Ovary (tissue), 9 donors: ENCODE measurements around the gene CD320. TPM values are rescaled to one million over a fixed set of nuclear protein-coding genes. Genes with fewer than 3 reads are reported as not detected.
"Not testable (repeated sequence)": the region's sequence is repeated elsewhere in the genome, so short reads cannot be mapped to it uniquely, and the experiment has no call there.

Experiments
- DNase-seq, 5 donors: peaks; one replicate each; pipeline ENCODE4 v3.0.0-alpha.2; 2019 to 2020
- H3K27ac ChIP-seq, 2 donors: fragments of 200-600 bp; one replicate each; pipeline versions ENCODE4 v1.5.1 to v1.8.0; 2019 to 2022
- H3K27me3 ChIP-seq: fragments of 200-600 bp; one replicate; pipeline ENCODE4 v1.8.0; 2022
- H3K36me3 ChIP-seq: fragments of 200-600 bp; sonication (generic); one replicate; pipeline ENCODE4 v1.5.1; 2019
- H3K4me1 ChIP-seq: one replicate; pipeline ENCODE4 v1.8.1; 2013; ENCODE audit warnings: mild to moderate bottlenecking, moderate library complexity; ENCODE audit not compliant: insufficient read depth
- H3K4me3 ChIP-seq: fragments of 200-600 bp; sonication (generic); one replicate; pipeline ENCODE4 v1.5.1; 2017
- H3K9me3 ChIP-seq, 2 donors: fragments of 200-600 bp in 1 of 2; sonication (generic) in 1 of 2; one replicate each; pipeline versions ENCODE4 v1.5.1 to v1.8.1; 2013 to 2019; ENCODE audit warnings: mild to moderate bottlenecking in 1 of 2, moderate library complexity in 1 of 2
- CTCF ChIP-seq, 3 donors: fragments of 450-650 bp in 2 of 3; fragments of 200-600 bp in 1 of 3; IDR thresholded peaks; one replicate each; pipeline versions ENCODE4 v1.5.1 to v1.8.0; 2016 to 2022; ENCODE audit warnings: antibody characterized with exemption in 3 of 3, mild to moderate bottlenecking in 1 of 3
- EP300 ChIP-seq: sonication (generic); formaldehyde crosslinking; IDR thresholded peaks from one replicate; pipeline ENCODE4 v1.6.1; 2017; ENCODE audit warnings: antibody characterized with exemption
- POLR2A ChIP-seq: fragments of 450-650 bp; IDR thresholded peaks from one replicate; pipeline ENCODE4 v1.6.1; 2017; ENCODE audit warnings: antibody characterized with exemption, mild to moderate bottlenecking, moderate library complexity
- WGBS, 3 donors: extraction: QIAGEN DNeasy Blood & Tissue Kit in 1 of 3; methylation state at CpG; one replicate each; pipeline versions ENCODE4 v1.1.5 to v1.1.7; 2013 to 2017; 5-methylcytosine and 5-hydroxymethylcytosine counted together
- intact Hi-C, 4 donors: fragments of 100-400 bp; cut with DNase I; formaldehyde crosslinking; loops; one replicate each; pipeline versions ENCODE4 v1.11.0 to v1.15.1; 2022 to 2023
- polyA plus RNA-seq, 2 donors: library from polyadenylated mRNA; stranded (reverse); fragments of 200-250 nt in 1 of 2; fragments of 350-450 nt in 1 of 2; fragmentation: Illumina TruSeq in 1 of 2; extraction: RNeasy Lipid Tissue Mini Kit (QIAGEN cat#74804) in 1 of 2; gene quantifications; one replicate each; pipeline ENCODE4 v1.2.3, GENCODE V29; 2013 to 2014
- total RNA-seq, 7 donors: library from RNA; depleted of rRNA in 2 of 7; stranded (reverse); fragments of >200 nt in 2 of 7; fragmentation: NEBNext Ultra II Directional in 3 of 7; extraction: Animal tissue kit (Norgen Biotek cat#: 25700) in 3 of 7; gene quantifications; one replicate each; pipeline versions ENCODE4 v1.1.0 to v1.2.4, GENCODE V29; 2016 to 2023
- donor health status: DM: no; HTN: no; CAD: no; lungs with moderate emphysema.
- donor health status: DM: no; HTN: no; CAD: no.
- donor health status: Bipolar disorder and iron deficiency.
- donor health status: DM: yes; HTN: yes; CAD: no.
- donor health status: DM: no; HTN: no; CAD: no.
- donor health status: DM: yes; HTN: yes; CAD: no.

The CD320 gene
- total and polyA plus RNA-seq, 9 donors, result 1.9 to 57.0 (median 34.2) TPM

GRCh38 chr19:8352134-8352827, 44.1 kb upstream of the CD320 start:
- Histone ChIP-seq H3K27ac (no peak overlapping the region), H3K36me3 (no peaks in the 10 kb centered on the region), H3K4me3 (peak overlapping the region; percentile 9), H3K4me1 (peaks cover 2% of the 10 kb centered on the region), H3K9me3 (no peaks in the 10 kb centered on the region), H3K27me3 (no peaks in the 10 kb centered on the region)
- DNase-seq, result no peak
- TF ChIP-seq CTCF (IDR thresholded peaks at IDR 0.05) (no peak), EP300 (no peak), POLR2A (no peak)
- intact Hi-C loops, result loop anchor here in 2 of 4 donors (5.0 kb wide), 2 partner anchors 45 to 155 kb away; no protein-coding TSS in a partner anchor
- WGBS, 3 donors, result 10 to 19% (median 18%) methylated on average over 10 of the region's 10 CpGs

- not testable (repeated sequence) for H3K9me3 ChIP-seq, H3K36me3 ChIP-seq, DNase-seq, H3K4me3 ChIP-seq, H3K27ac ChIP-seq, H3K4me1 ChIP-seq, H3K27me3 ChIP-seq
- intact Hi-C loops, result loop anchor here in 2 of 4 donors (5.0 kb wide), 2 partner anchors 48 to 158 kb away; no protein-coding TSS in a partner anchor
- 64 to 77% (median 69%) methylated on average over 8 of the region's 8 CpGs for whole genome bisulfite sequencing, 3 donors
Observed at GRCh38 chr19:8349629-8350372, 41.6 kb upstream of the CD320 start.

DNA sequence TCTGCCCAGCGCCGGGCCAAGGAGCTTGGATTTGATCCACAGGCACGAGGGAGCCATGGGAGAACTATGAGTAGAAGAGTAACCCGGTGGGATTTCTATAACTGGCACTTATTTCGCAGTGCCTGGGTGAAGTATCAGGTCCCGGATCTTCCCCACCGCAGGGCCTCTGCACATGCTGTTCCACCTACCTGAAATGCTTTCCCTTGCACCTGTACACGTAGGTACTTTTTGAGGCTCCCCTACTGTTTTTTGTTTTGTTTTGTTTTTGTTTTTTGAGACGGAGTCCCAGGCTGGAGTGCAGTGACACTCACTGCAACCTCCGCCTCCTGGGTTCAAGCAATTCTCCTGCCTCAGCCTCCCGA, 35.3 kb upstream of the CD320 start:
- H3K4me3 ChIP-seq, result no peak overlapping the region
- TF ChIP-seq EP300, result no peak
- H3K36me3 ChIP-seq, result no peaks in the 10 kb centered on the region
- intact Hi-C loops, result no loop called here
- H3K4me1 ChIP-seq, result peaks cover 4% of the 10 kb centered on the region
- DNase-seq, result no peak
- 34 to 41% (median 35%) methylated on average over 11 of the region's 11 CpGs for WGBS, 3 donors
- no peaks in the 10 kb centered on the region for H3K9me3 ChIP-seq
- no peaks in the 10 kb centered on the region for H3K27me3 ChIP-seq
- no peak overlapping the region for H3K27ac ChIP-seq

DNA sequence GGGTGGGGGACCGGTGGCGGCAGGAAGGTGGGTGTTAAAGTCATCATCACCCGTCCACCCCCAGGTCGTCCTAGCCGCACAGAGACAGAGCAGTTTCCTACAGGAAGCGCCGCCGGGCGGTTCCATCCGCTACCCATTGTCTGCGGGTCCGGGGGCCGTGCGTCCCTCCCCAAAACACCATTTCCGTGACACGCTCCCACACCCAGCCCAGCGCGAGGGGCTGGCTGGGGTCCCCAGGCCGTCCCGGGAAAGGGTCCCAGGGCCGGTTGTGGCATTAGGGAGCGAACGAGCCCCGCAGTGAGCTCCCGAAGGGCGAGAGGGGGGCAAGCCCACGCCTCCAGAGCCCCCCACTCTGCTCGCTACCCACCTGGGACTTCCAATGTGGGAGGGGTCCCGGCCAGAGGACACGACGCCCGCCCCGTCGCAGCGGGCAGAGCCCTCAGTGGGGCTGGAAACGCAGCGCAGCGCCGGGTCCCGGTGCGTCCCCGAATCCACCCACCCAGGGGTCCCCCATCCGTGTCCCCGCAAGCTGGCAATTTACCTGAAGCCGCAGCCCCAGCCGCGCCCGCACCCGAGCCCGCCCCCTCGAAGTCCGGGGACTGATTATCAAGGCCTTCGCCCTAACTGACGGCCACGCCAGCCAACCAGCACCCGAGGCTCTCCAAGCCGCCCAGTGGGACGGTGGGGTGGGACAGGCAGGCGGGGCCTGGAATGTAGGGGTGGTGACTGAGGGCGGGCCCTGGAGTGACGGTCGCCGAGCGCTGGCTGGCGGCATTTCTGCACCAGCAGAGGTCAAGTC, 34.7 kb upstream of the CD320 start, which contains the start of gene KANK3:
KANK3 (minus strand) TSS at position 579 of the 799 bp plus-strand sequence. CDS start 5,434 bp downstream, outside the sequence.
- 2 to 6% (median 5%) methylated on average over 43 to 65 of the region's 65 CpGs for WGBS, 3 donors
- H3K9me3 ChIP-seq, result no peaks in the 10 kb centered on the region
- no peaks in the 10 kb centered on the region for H3K36me3 ChIP-seq
- H3K27ac ChIP-seq, result no peak within 1 kb of the TSS
- TF ChIP-seq EP300, result no peak
- TF ChIP-seq POLR2A, result peak; percentile 43
- peak; percentile 37 to 80 (median 70) for DNase-seq
- no peaks in the 10 kb centered on the region for H3K27me3 ChIP-seq
- intact Hi-C loops, result no loop called here
- H3K4me3 ChIP-seq, result peak within 1 kb of the TSS; percentile 16
- H3K4me1 ChIP-seq, result peaks cover 4% of the 10 kb centered on the region

- Histone ChIP-seq H3K36me3 (no peaks in the 10 kb centered on the region), H3K4me1 (peaks cover 4% of the 10 kb centered on the region), H3K9me3 (no peaks in the 10 kb centered on the region), H3K27me3 (no peaks in the 10 kb centered on the region), H3K4me3 (no peak overlapping the region), H3K27ac (no peak overlapping the region)
- TF ChIP-seq EP300 (no peak), CTCF (IDR thresholded peaks at IDR 0.05) (no peak), POLR2A (no peak)
- intact Hi-C loops, result no loop called here
- 28 to 38% (median 31%) methylated on average over 11 to 14 of the region's 14 CpGs for WGBS, 3 donors
- no peak for DNase-seq
Observed at GRCh38 chr19:8342316-8342683, 34.1 kb upstream of the CD320 start.

DNA sequence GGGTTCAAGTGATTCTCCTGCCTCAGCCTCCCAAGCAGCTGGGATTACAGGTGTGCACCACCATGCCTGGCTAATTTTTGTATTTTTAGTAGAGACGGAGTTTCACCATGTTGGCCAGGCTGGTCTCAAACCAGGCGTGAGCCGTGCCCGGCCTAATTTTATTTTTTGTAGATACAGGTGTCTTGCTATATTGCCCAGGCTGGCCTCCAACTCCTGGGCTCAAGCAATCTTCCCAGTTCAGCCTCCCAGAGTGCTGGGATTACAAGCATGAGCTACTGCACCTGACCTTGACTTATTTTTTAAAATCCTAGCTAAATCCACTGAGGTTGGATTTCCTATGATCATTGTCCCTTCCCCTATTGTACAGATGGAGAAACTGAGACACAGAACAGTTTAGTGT, 33.3 kb upstream of the CD320 start:
- H3K9me3 ChIP-seq, intact Hi-C loops, DNase-seq, H3K36me3 ChIP-seq, H3K4me3 ChIP-seq, H3K4me1 ChIP-seq, H3K27ac ChIP-seq, H3K27me3 ChIP-seq: not testable (repeated sequence)
- 93 to 100% (median 97%) methylated on average over 4 of the region's 4 CpGs for WGBS, 3 donors
